Left lobe of liver (tissue), 2 donors: ENCODE data around the gene DENND4B. TPM values are rescaled to one million over a fixed set of nuclear protein-coding genes. Genes with fewer than 3 reads are reported as not detected.
"Not testable (repeated sequence)": the region's sequence is repeated elsewhere in the genome, so short reads cannot be mapped to it uniquely, and the experiment has no call there.

Experiments
- ATAC-seq: fragments of 200-7000 bp; cut with Tn5 transposase; one replicate; pipeline ENCODE4 v1.9.1; 2020; ENCODE audit warnings: mild to moderate bottlenecking, moderate library complexity
- DNase-seq: peaks from one replicate; pipeline ENCODE4 v3.0.0-alpha.2; 2020; ENCODE audit warnings: low spot score
- total RNA-seq: library from RNA; stranded (reverse); gene quantifications from one replicate; pipeline ENCODE4 v1.2.1, GENCODE V29; 2021
- donor health status: DM: no; HTN: no; CAD: no; lungs with moderate emphysema.
- donor health status: DM: no; HTN: yes; CAD: no.

Gene DENND4B
- total RNA-seq, 1 donor from 2014 or later, result 25.4 TPM

GRCh38 chr1:153929426-153929825 lies 17.1 kb downstream of the DENND4B start:
- ATAC-seq, result no peak
- DNase-seq, result no peak

- ATAC-seq (no peak), DNase-seq (no peak)
These were observed 17.7 kb downstream of the DENND4B start for GRCh38 chr1:153928791-153929341.

GRCh38 chr1:153928245-153928644 lies 18.3 kb downstream of the DENND4B start:
- ATAC-seq (no peak), DNase-seq (no peak)

- ATAC-seq, result no peak
- no peak for DNase-seq
These were observed 20.1 kb downstream of the DENND4B start for GRCh38 chr1:153926405-153926804.

- peak; percentile 100 for DNase-seq
These were observed 23.3 kb downstream of the DENND4B start, which contains the start of gene GATAD2B for GRCh38 chr1:153922972-153923925. Gene GATAD2B (minus strand): TSS chr1:153922972. CDS start chr1:153828347, 94,625 bp downstream.

GRCh38 chr1:153922076-153922971 lies 24.2 kb downstream of the DENND4B start:
- ATAC-seq (peak; percentile 56), DNase-seq (peak; percentile 54)

More at GRCh38 chr1:153922972-153923925, 23.3 kb downstream of the DENND4B start, which contains the start of gene GATAD2B:
- peak; percentile 93 for ATAC-seq

- ATAC-seq (peak; percentile 2), DNase-seq (no peak)
These were observed 24.8 kb downstream of the DENND4B start for GRCh38 chr1:153921803-153922075.

- DNase-seq, result no peak
- ATAC-seq, result no peak
These were observed 25.3 kb downstream of the DENND4B start for GRCh38 chr1:153921080-153921802.

GRCh38 chr1:153919876-153920852 lies 26.4 kb downstream of the DENND4B start:
- DNase-seq (no peak), ATAC-seq (no peak)

GRCh38 chr1:153916297-153916696 lies 30.2 kb downstream of the DENND4B start:
- DNase-seq, result no peak
- ATAC-seq, result no peak

GRCh38 chr1:153912349-153912748 lies 34.2 kb downstream of the DENND4B start:
- ATAC-seq (peak; percentile 96), DNase-seq (no peak)

GRCh38 chr1:153910560-153910959 lies 36.0 kb downstream of the DENND4B start:
- ATAC-seq, result not testable (repeated sequence)

GRCh38 chr1:153908071-153908470 lies 38.4 kb downstream of the DENND4B start:
- ATAC-seq, result no peak
- no peak for DNase-seq

More at GRCh38 chr1:153910560-153910959, 36.0 kb downstream of the DENND4B start:
- not testable (repeated sequence) for DNase-seq

- ATAC-seq (no peak), DNase-seq (no peak)
These were observed 39.4 kb downstream of the DENND4B start for GRCh38 chr1:153907134-153907533.

GRCh38 chr1:153906396-153906795 lies 40.1 kb downstream of the DENND4B start:
- DNase-seq (no peak), ATAC-seq (no peak)

- ATAC-seq, DNase-seq: not testable (repeated sequence)
These were observed 40.6 kb downstream of the DENND4B start for GRCh38 chr1:153905908-153906307.

GRCh38 chr1:153903841-153904455 lies 42.6 kb downstream of the DENND4B start:
- ATAC-seq, result no peak

GRCh38 chr1:153899509-153899908 lies 47.0 kb downstream of the DENND4B start:
- ATAC-seq (no peak), DNase-seq (no peak)

More at GRCh38 chr1:153903841-153904455, 42.6 kb downstream of the DENND4B start:
- no peak for DNase-seq

- DNase-seq, ATAC-seq: not testable (repeated sequence)
These were observed 50.7 kb downstream of the DENND4B start for GRCh38 chr1:153895866-153896265.
